DOHH2 (cell line): Measurements from ENCODE around the gene ETV6.

Experiments
- H3F3A ChIP-seq: fragments of 200-600 bp; sonication (generic), shearing (Covaris generic); 2 replicates; pipeline ENCODE4 v1.6.0; 2016; ENCODE audit warnings: antibody characterized with exemption, mild to moderate bottlenecking; ENCODE audit not compliant: control insufficient read depth, insufficient read depth
- H3K27ac ChIP-seq: fragments of 200-600 bp; sonication (generic); 2 replicates; pipeline ENCODE4 v1.5.1; 2014; ENCODE audit warnings: low read depth, mild to moderate bottlenecking, low read length, moderate library complexity
- H3K27me3 ChIP-seq: fragments of 200-600 bp; sonication (generic); 2 replicates; pipeline ENCODE4 v1.6.1; 2014; ENCODE audit warnings: mild to moderate bottlenecking, low read length, mixed read lengths; ENCODE audit not compliant: control insufficient read depth
- H3K36me3 ChIP-seq: fragments of 200-600 bp; sonication (generic); 2 replicates; pipeline ENCODE4 v1.6.1; 2014; ENCODE audit warnings: mild to moderate bottlenecking, low read length, moderate library complexity, mixed read lengths; ENCODE audit not compliant: control insufficient read depth
- H3K4me1 ChIP-seq: fragments of 200-600 bp; sonication (generic); 2 replicates; pipeline ENCODE4 v1.6.1; 2014; ENCODE audit warnings: mild to moderate bottlenecking, low read length, mixed read lengths; ENCODE audit not compliant: control insufficient read depth
- H3K4me2 ChIP-seq: fragments of 200-600 bp; sonication (generic); 2 replicates; pipeline ENCODE4 v1.6.0; 2014; ENCODE audit warnings: mild to moderate bottlenecking, low read length, moderate library complexity
- H3K4me3 ChIP-seq: fragments of 200-600 bp; sonication (generic); 2 replicates; pipeline ENCODE4 v1.5.1; 2014; ENCODE audit warnings: mild to moderate bottlenecking, low read length, mixed read lengths
- H3K79me2 ChIP-seq: fragments of 200-600 bp; sonication (generic); 2 replicates; pipeline ENCODE4 v1.6.1; 2014; ENCODE audit warnings: mild to moderate bottlenecking, low read length, mixed read lengths; ENCODE audit not compliant: control insufficient read depth
- H3K9me2 ChIP-seq: fragments of 200-600 bp; sonication (generic); replicated peaks from 2 replicates; pipeline ENCODE4 v1.6.1; 2014; ENCODE audit warnings: mild to moderate bottlenecking, low read length, mixed read lengths; ENCODE audit not compliant: control insufficient read depth
- H3K9me3 ChIP-seq: fragments of 200-600 bp; sonication (generic); 2 replicates; pipeline ENCODE4 v1.6.1; 2014; ENCODE audit warnings: antibody characterized with exemption, low read length, mixed read lengths; ENCODE audit not compliant: control insufficient read depth, insufficient read depth
- H4K20me1 ChIP-seq: fragments of 200-600 bp; sonication (generic); 2 replicates; pipeline ENCODE4 v1.6.0; 2014; ENCODE audit warnings: low read depth, mild to moderate bottlenecking, antibody characterized with exemption, low read length, moderate library complexity; ENCODE audit not compliant: control insufficient read depth, insufficient read depth
- EZH2phosphoT487 ChIP-seq: fragments of 200-600 bp; sonication (generic); IDR thresholded peaks from 2 replicates; pipeline ENCODE4 v1.6.1; 2017; ENCODE audit warnings: borderline replicate concordance, mild to moderate bottlenecking, antibody characterized with exemption, low read length, moderate library complexity, mixed read lengths
- TF ChIP-seq, protein P1 (sequence below): fragments of 200-600 bp; sonication (generic); IDR thresholded peaks from one replicate; pipeline ENCODE4 v1.5.1; 2014; ENCODE audit warnings: antibody characterized with exemption, mild to moderate bottlenecking, low read depth, low read length; ENCODE audit not compliant: poor library complexity, severe bottlenecking

Gene ETV6

GRCh38 chr12:11820476-11820875, 171.0 kb downstream of the ETV6 start:
- Histone ChIP-seq H3K9me3 (no peaks in the 10 kb centered on the region), H3K36me3 (no peaks in the 10 kb centered on the region), H3F3A (no peaks in the 10 kb centered on the region), H3K9me2 (no peaks in the 10 kb centered on the region), H3K4me3 (no peak overlapping the region), H3K79me2 (no peaks in the 10 kb centered on the region), H3K27ac (no peak overlapping the region), H4K20me1 (no peaks in the 10 kb centered on the region), H3K4me1 (peaks cover 24% of the 10 kb centered on the region), H3K4me2 (no peak overlapping the region), H3K27me3 (no peaks in the 10 kb centered on the region)
- no peak for TF ChIP-seq EZH2phosphoT487
- TF ChIP-seq, protein P1, sequence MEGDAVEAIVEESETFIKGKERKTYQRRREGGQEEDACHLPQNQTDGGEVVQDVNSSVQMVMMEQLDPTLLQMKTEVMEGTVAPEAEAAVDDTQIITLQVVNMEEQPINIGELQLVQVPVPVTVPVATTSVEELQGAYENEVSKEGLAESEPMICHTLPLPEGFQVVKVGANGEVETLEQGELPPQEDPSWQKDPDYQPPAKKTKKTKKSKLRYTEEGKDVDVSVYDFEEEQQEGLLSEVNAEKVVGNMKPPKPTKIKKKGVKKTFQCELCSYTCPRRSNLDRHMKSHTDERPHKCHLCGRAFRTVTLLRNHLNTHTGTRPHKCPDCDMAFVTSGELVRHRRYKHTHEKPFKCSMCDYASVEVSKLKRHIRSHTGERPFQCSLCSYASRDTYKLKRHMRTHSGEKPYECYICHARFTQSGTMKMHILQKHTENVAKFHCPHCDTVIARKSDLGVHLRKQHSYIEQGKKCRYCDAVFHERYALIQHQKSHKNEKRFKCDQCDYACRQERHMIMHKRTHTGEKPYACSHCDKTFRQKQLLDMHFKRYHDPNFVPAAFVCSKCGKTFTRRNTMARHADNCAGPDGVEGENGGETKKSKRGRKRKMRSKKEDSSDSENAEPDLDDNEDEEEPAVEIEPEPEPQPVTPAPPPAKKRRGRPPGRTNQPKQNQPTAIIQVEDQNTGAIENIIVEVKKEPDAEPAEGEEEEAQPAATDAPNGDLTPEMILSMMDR, result no peak

DNA sequence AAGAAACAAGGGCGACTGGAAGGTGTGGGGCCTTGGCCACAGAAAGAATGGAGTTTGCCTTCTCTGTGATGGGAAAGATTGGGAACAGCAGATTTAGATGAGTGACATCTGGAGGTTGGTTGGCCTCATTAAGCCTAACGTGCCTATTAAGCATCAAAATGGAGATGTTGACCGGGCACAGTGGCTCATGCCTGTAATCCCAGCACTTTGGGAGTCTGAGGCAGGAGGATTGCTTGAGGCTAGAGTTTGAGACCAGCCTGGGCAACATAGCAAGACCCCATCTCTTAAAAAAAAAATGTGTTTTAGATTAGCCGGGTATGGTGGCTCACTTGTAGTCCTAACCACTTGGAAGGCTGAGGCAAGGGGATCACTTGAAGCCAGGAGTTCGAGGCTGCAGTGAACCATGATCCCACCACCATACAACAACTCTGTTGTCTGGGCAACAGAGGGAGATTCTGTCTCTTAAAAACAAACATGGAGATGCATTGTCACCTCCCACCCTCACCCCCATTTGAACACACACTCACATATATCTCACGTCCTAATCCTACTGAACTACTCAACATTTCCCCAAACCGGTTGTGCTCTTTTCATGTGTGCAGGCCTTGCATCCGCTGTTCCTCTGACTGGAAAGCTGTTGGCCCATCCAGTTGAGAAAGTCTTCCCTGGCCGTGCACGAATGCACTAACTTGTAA, 172.1 kb downstream of the ETV6 start:
- no peaks in the 10 kb centered on the region for H3F3A ChIP-seq
- H3K27ac ChIP-seq, result no peak overlapping the region
- no peaks in the 10 kb centered on the region for H3K79me2 ChIP-seq
- TF ChIP-seq, protein P1, result no peak
- no peak for TF ChIP-seq EZH2phosphoT487
- no peaks in the 10 kb centered on the region for H3K27me3 ChIP-seq
- H3K9me2 ChIP-seq, result no peaks in the 10 kb centered on the region
- no peaks in the 10 kb centered on the region for H4K20me1 ChIP-seq
- no peaks in the 10 kb centered on the region for H3K9me3 ChIP-seq
- no peaks in the 10 kb centered on the region for H3K36me3 ChIP-seq
- H3K4me1 ChIP-seq, result peaks cover 28% of the 10 kb centered on the region
- H3K4me2 ChIP-seq, result no peak overlapping the region
- H3K4me3 ChIP-seq, result no peak overlapping the region

- Histone ChIP-seq H3K36me3 (no peaks in the 10 kb centered on the region), H4K20me1 (no peaks in the 10 kb centered on the region), H3K4me2 (0 out of 2 replicates have a peak overlapping the region, but pooled peaks have one; percentile 1), H3K9me2 (no peaks in the 10 kb centered on the region), H3F3A (no peaks in the 10 kb centered on the region), H3K9me3 (no peaks in the 10 kb centered on the region), H3K4me1 (peaks cover 28% of the 10 kb centered on the region), H3K27me3 (no peaks in the 10 kb centered on the region), H3K4me3 (no peak overlapping the region), H3K27ac (no peak overlapping the region), H3K79me2 (no peaks in the 10 kb centered on the region)
- TF ChIP-seq, protein P1, result no peak
- TF ChIP-seq EZH2phosphoT487, result no peak
Measured at GRCh38 chr12:11822081-11822834, 172.8 kb downstream of the ETV6 start.
